VCaP (cell line): ENCODE results near the gene PPEF2.

ENCODE experiments used
- H3K27ac ChIP-seq: fragments of 450-650 bp; 2 replicates; pipeline ENCODE4 v1.5.1; 2017
- TF ChIP-seq, protein P1 (sequence below): fragments of 450-650 bp; conservative IDR thresholded peaks from 2 replicates; pipeline ENCODE4 v1.5.1; 2017; ENCODE audit warnings: mild to moderate bottlenecking, moderate library complexity

Gene PPEF2

DNA sequence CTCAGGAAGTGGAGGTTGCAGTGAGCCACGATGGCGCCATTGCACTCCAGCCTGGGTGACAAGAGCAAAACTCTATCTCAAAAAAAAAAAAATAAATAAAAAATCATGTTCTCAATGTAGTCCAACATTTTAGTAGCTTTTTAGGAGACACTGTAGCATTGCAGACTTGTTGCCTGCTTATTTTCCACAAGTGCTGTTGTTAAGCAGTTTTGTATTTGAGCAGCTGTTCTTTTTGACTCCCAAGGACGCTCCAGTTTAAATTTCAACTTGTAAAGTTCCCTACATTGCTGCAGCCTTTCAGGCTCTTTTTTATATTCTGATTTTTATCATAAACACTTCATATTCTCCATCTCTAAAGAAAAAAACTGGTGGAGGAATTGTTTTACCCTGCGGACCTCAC, 83.1 kb downstream of the PPEF2 start:
- H3K27ac ChIP-seq, result no peak overlapping the region
- TF ChIP-seq, protein P1, sequence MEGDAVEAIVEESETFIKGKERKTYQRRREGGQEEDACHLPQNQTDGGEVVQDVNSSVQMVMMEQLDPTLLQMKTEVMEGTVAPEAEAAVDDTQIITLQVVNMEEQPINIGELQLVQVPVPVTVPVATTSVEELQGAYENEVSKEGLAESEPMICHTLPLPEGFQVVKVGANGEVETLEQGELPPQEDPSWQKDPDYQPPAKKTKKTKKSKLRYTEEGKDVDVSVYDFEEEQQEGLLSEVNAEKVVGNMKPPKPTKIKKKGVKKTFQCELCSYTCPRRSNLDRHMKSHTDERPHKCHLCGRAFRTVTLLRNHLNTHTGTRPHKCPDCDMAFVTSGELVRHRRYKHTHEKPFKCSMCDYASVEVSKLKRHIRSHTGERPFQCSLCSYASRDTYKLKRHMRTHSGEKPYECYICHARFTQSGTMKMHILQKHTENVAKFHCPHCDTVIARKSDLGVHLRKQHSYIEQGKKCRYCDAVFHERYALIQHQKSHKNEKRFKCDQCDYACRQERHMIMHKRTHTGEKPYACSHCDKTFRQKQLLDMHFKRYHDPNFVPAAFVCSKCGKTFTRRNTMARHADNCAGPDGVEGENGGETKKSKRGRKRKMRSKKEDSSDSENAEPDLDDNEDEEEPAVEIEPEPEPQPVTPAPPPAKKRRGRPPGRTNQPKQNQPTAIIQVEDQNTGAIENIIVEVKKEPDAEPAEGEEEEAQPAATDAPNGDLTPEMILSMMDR, result no peak

DNA sequence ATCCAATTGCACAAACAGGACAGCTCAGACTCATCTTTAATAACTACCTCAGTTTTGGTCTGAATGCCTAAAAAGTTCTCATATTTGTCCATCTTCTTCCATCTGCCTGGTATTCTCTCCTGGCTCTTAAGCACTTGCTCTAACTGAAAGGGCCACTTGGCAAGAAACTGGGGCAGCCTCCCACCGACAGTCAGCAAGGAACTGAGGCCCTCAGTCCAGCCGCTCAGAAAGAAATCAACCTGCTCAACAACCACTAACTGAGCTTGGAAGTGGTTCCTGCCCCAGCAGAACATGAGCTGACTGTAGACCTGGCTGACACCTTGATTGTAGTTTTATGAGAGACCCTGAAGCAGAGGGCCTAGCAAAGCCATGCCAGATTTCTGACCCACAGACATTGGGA, 84.4 kb downstream of the PPEF2 start:
- TF ChIP-seq, protein P1, result no peak
- H3K27ac ChIP-seq, result no peak overlapping the region
